CD4-positive, alpha-beta T cell (primary cell): Measurements from ENCODE around the gene LRIG1. TPM values are rescaled to one million over a fixed set of nuclear protein-coding genes. Genes with fewer than 3 reads are reported as not detected.

Experiments used
- ATAC-seq: fragments of 200-7000 bp; cut with Tn5 transposase; one replicate; pipeline ENCODE4 v1.10.0; 2022; ENCODE audit warnings: mild to moderate bottlenecking; ENCODE audit not compliant: poor library complexity
- CTCF ChIA-PET: fragments of 350-600 bp; sonication (Branson Sonifier 250); formaldehyde crosslinking; loops from one replicate; lab custom pipeline; 2021; ENCODE audit warnings: antibody characterized with exemption, inconsistent platforms; lab: Charles Lee
- POLR2A ChIA-PET: fragments of 350-600 bp; sonication (Branson Sonifier 250); formaldehyde crosslinking; loops from one replicate; lab custom pipeline; 2021; ENCODE audit warnings: antibody characterized with exemption, inconsistent platforms; lab: Charles Lee
- DNase-seq, 14 experiments: peaks; one replicate each; pipeline ENCODE4 v3.0.0-alpha.2; 2013 to 2020; ENCODE audit warnings: mixed read lengths in 2 of 14
- H3K27ac ChIP-seq, 2 donors: one replicate each; pipeline versions ENCODE4 v1.5.1 to v1.7.0; 2013; ENCODE audit warnings: low read length in 2 of 2, low read depth in 1 of 2, mild to moderate bottlenecking in 1 of 2
- H3K27me3 ChIP-seq, 2 experiments: 1 replicate in 1 of 2; 2 replicates in 1 of 2; pipeline versions ENCODE4 v1.6.1 to v1.7.0; 2013; ENCODE audit warnings: low read length in 2 of 2, control low read depth in 1 of 2, mild to moderate bottlenecking in 1 of 2, moderate library complexity in 1 of 2; ENCODE audit not compliant: insufficient read depth in 2 of 2, control insufficient read depth in 1 of 2
- H3K36me3 ChIP-seq: one replicate; pipeline ENCODE4 v1.6.1; 2013; ENCODE audit warnings: low read length, control low read depth; ENCODE audit not compliant: insufficient read depth
- H3K4me1 ChIP-seq: one replicate; pipeline ENCODE4 v1.6.1; 2013; ENCODE audit warnings: low read length, control low read depth; ENCODE audit not compliant: insufficient read depth
- H3K4me3 ChIP-seq: one replicate; pipeline ENCODE4 v1.5.1; 2013; ENCODE audit warnings: mild to moderate bottlenecking, low read length, moderate library complexity
- H3K9me3 ChIP-seq, 2 experiments: 1 replicate in 1 of 2; 2 replicates in 1 of 2; pipeline versions ENCODE4 v1.6.1 to v1.7.0; 2013; ENCODE audit warnings: low read length in 2 of 2, mild to moderate bottlenecking in 2 of 2, control low read depth in 1 of 2, moderate library complexity in 1 of 2; ENCODE audit not compliant: control insufficient read depth in 1 of 2, insufficient read depth in 1 of 2
- H3K27ac Mint-ChIP-seq: one replicate; pipeline ENCODE4 v1.8.0; 2020; ENCODE audit warnings: mixed read lengths
- H3K27me3 Mint-ChIP-seq: one replicate; pipeline ENCODE4 v1.8.0; 2021; ENCODE audit warnings: mixed read lengths
- H3K36me3 Mint-ChIP-seq: one replicate; pipeline ENCODE4 v1.8.0; 2021; ENCODE audit warnings: low read depth, mixed read lengths
- H3K4me1 Mint-ChIP-seq: one replicate; pipeline ENCODE4 v1.8.0; 2021; ENCODE audit warnings: low read depth, mixed read lengths
- H3K4me3 Mint-ChIP-seq: one replicate; pipeline ENCODE4 v1.8.0; 2020; ENCODE audit warnings: mild to moderate bottlenecking, mixed read lengths
- H3K9me3 Mint-ChIP-seq: one replicate; pipeline ENCODE4 v1.8.0; 2020; ENCODE audit warnings: mixed read lengths
- CTCF ChIP-seq: fragments of 200-600 bp; IDR thresholded peaks from one replicate; pipeline ENCODE4 v1.8.0; 2022; ENCODE audit warnings: antibody characterized with exemption, mild to moderate bottlenecking
- intact Hi-C, 2 experiments: fragments of 100-400 bp; cut with DNase I in 1 of 2; cut with micrococcal nuclease in 1 of 2; formaldehyde crosslinking; loops; one replicate each; pipeline versions ENCODE4 v1.15.1 to v1.9.0; 2023 to 2025; cut with DNase I, micrococcal nuclease
- total RNA-seq, 174 experiments: library from RNA in 2 of 174; stranded (reverse) in 2 of 174; gene quantifications; one replicate each; pipeline ENCODE4 v1.2.3 and lab custom pipeline; 2021 to 2026

LRIG1 gene
- total RNA-seq, 2 experiments from 2014 or later: 30.1 to 33.1 TPM

- CTCF ChIA-PET: no interaction called here
These were observed 2.2 kb upstream of the LRIG1 start for GRCh38 chr3:66502981-66503380.

GRCh38 chr3:66502245-66502874 lies 1.5 kb upstream of the LRIG1 start:
- H3K4me1 Mint-ChIP-seq: peaks cover 54% of the 10 kb centered on the region
- ATAC-seq: no peak
- Histone ChIP-seq H3K36me3 (no peaks in the 10 kb centered on the region), H3K4me3 (no peak overlapping the region), H3K4me1 (peaks cover 26% of the 10 kb centered on the region), H3K9me3 (no peaks in the 10 kb centered on the region), H3K27ac (no peak overlapping the region), H3K27me3 (no peaks in the 10 kb centered on the region)
- H3K4me3 Mint-ChIP-seq: peak overlapping the region; percentile 93
- H3K9me3 Mint-ChIP-seq: no peaks in the 10 kb centered on the region
- intact Hi-C loops: loop anchor here (5.0 to 10.0 kb wide), 5 partner anchors 40 to 495 kb away; partner anchors contain the start of genes KBTBD8 (in 1 of the 2) and SLC25A26 (in 1 of the 2)
- H3K27me3 Mint-ChIP-seq: no peaks in the 10 kb centered on the region
- no peak for TF ChIP-seq CTCF
- POLR2A ChIA-PET: no interaction called here
- no peak overlapping the region for H3K27ac Mint-ChIP-seq
- CTCF ChIA-PET: no interaction called here
- peaks cover 11% of the 10 kb centered on the region for H3K36me3 Mint-ChIP-seq
- DNase-seq: no peak

More at GRCh38 chr3:66502981-66503380, 2.2 kb upstream of the LRIG1 start:
- H3K27ac Mint-ChIP-seq: no peak overlapping the region
- H3K27me3 Mint-ChIP-seq: no peaks in the 10 kb centered on the region
- intact Hi-C loops: loop anchor here (5.0 to 10.0 kb wide), 5 partner anchors 41 to 494 kb away; partner anchors contain the start of genes KBTBD8 (in 1 of the 2) and SLC25A26 (in 1 of the 2)
- Histone ChIP-seq H3K4me3 (no peak overlapping the region), H3K4me1 (peaks cover 25% of the 10 kb centered on the region), H3K9me3 (no peaks in the 10 kb centered on the region), H3K27me3 (no peaks in the 10 kb centered on the region), H3K36me3 (no peaks in the 10 kb centered on the region), H3K27ac (no peak overlapping the region)
- no peak for TF ChIP-seq CTCF
- POLR2A ChIA-PET: no interaction called here
- DNase-seq: no peak
- H3K36me3 Mint-ChIP-seq: peaks cover 11% of the 10 kb centered on the region
- ATAC-seq: no peak
- H3K4me1 Mint-ChIP-seq: peaks cover 48% of the 10 kb centered on the region
- peak overlapping the region; percentile 47 for H3K4me3 Mint-ChIP-seq
- H3K9me3 Mint-ChIP-seq: no peaks in the 10 kb centered on the region

DNA sequence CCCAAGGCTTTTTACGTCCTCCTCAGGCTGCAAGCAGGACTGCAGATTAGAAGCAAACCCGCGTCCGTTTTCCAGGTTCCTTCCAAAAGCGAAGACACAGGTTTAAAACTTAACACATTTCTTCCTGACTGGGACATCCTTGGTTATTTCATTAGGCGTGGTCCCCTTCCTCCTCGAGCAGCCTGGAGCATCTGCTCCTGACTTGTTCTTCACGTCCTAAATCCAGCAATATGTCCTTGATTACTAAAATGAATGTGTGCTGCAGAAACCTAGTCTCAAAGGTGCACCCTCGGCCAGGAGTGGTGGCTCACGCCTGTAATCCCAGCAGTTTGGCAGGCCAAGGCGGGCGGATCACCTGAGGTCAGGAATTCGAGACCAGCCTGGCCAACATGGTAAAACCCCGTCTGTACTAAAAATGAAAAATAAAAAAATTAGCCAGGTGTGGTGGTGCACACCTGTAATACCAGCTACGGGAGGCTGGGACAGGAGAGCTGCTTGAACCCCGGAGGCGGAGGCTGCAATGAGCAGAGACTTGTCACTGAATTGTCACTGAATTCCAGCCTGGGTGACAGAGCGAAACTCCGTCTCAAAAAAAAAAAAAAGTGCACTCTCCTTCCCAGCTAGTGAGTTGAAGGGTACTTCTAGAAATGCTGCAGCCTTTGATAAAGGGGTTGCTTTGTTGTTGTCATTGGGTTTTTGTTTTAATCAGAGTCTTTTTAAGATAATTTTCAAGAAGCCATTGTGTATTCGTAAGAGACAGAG lies 842 bp upstream of the LRIG1 start:
- peaks cover 33% of the 10 kb centered on the region for H3K4me1 ChIP-seq
- CTCF ChIA-PET: interaction anchor here (1.9 kb wide), 1 partner anchor 20 kb away, joined by 4 read pairs; no protein-coding TSS in a partner anchor
- H3K4me3 Mint-ChIP-seq: peak overlapping the region; percentile 93
- H3K4me1 Mint-ChIP-seq: peaks cover 61% of the 10 kb centered on the region
- no peaks in the 10 kb centered on the region for H3K9me3 ChIP-seq
- H3K9me3 Mint-ChIP-seq: no peaks in the 10 kb centered on the region
- ATAC-seq: no peak
- peak overlapping the region; percentile 80 for H3K27ac Mint-ChIP-seq
- no peaks in the 10 kb centered on the region for H3K27me3 ChIP-seq
- H3K36me3 ChIP-seq: no peaks in the 10 kb centered on the region
- no peak for TF ChIP-seq CTCF
- POLR2A ChIA-PET: no interaction called here
- no peak overlapping the region for H3K27ac ChIP-seq
- no peak for DNase-seq
- intact Hi-C loops: loop anchor here (5.0 to 10.0 kb wide), 5 partner anchors 39 to 496 kb away; partner anchors contain the start of genes KBTBD8 (in 1 of the 2) and SLC25A26 (in 1 of the 2)
- H3K36me3 Mint-ChIP-seq: peaks cover 11% of the 10 kb centered on the region
- peak overlapping the region; percentile 59 for H3K4me3 ChIP-seq
- no peaks in the 10 kb centered on the region for H3K27me3 Mint-ChIP-seq
